ENCODE results near the gene KRT10.

- TF ChIP-seq CTCF (IDR thresholded peaks at IDR 0.05) (no peak), POLR2A (IDR thresholded peaks at IDR 0.05) (no peak)
These were observed 46.5 kb downstream of the KRT10 start for GRCh38 chr17:40775945-40776344.
